Fibroblast of pulmonary artery (primary cell): ENCODE results near the gene RAP1GAP2.

Experiments
- DNase-seq: peaks from one replicate; pipeline ENCODE4 v3.0.0-alpha.2; 2010; ENCODE audit warnings: low read depth
- H3K4me3 ChIP-seq: replicated peaks from 2 replicates; pipeline ENCODE4 v1.5.1; 2011; ENCODE audit warnings: low read depth, mild to moderate bottlenecking, control low read depth, low read length, moderate library complexity
- CTCF ChIP-seq: IDR thresholded peaks from 2 replicates; pipeline ENCODE4 v1.5.1; 2011; ENCODE audit warnings: mild to moderate bottlenecking, control low read depth, low read length, inconsistent platforms; ENCODE audit errors: missing control alignments

Gene RAP1GAP2

DNA sequence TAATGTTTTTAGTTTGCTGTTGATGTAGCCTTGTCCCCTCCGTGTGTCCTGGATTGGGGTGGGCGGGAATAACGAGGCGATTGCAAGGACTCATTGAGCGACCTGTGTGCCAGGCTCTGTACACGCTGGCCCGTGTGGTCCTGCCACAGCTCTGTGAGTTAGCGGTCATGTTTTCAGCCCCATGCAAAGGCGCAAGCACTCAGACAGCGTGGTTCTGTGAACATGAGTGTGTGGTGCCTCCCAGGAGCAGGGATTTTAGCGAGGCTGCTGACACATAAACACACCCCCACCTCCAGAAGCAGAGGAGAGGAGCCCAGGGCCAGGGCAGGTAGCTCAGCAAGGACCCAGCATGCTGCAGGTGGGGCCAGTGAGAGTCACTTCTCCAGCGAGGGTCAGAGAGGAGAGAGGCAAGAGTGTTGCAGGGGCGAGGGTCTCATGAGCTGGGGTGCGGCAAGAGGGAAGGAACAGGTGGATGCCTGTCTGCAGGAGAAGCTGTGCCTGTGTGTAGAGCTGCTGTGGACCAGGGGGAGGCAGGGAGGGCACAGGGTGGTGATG is 151.8 kb downstream of the RAP1GAP2 start:
- no peak for DNase-seq
- no peak overlapping the region for H3K4me3 ChIP-seq
- no peak for TF ChIP-seq CTCF

DNA sequence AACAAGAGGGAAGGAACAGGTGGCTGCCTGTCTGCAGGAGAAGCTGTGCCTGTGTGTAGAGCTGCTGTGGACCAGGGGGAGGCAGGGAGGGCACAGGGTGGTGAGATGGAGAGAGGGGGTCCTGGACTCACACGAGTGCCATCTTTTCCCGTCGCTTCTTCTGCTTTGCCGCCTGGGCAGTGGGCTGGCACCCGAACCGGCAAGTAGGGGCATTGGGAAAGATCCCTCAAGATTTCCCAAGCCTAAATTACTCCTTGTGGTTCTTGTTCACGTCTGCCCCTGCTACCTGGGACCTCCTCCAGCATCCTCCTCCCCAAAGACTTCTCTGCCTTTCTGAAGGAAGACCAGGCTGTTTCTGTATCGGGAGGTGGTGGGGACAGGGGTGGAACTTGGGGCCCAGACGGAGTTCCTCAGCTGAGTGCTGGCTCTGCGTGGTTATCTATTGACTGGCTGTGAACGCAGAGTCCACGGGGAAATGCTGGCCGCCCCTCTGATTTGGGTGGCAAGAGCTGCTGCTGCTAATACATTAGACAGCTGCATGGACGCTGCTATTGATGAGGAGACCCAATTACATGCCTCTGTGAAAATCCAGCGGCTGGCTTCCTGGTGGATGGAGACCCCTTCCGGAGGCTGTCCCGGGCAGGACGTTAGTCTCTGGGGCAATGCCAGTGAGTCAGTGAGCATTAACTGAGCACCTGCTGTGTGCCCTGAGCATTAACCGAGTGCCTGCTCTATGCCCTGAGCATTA is 152.7 kb downstream of the RAP1GAP2 start:
- no peak for TF ChIP-seq CTCF
- DNase-seq, result no peak
- H3K4me3 ChIP-seq, result no peak overlapping the region

DNA sequence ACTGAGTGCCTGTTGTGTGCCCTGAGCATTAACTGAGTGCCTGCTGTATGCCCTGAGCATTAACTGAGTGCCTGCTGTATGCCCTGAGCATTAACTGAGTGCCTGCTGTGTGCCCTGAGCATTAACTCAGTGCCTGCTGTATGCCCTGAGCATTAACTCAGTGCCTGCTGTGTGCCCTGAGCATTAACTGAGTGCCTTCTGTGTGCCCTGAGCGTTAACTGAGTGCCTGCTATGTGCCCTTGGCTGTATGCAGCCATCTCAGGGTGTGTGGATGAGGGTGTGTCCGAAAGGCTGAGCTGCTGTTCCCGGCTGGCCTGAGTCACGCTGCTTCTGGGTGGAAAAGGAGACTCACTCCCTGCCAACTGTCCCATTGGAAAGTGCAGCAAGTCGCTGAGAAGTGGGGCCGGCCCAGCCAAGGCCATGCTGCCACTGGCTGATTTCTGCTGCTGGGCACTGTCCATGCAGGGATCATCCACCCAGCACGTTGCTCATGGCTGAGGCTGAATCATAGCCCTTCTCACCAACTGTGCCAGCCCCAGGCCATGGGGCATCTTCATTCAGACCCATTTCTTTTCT is 153.3 kb downstream of the RAP1GAP2 start:
- H3K4me3 ChIP-seq, result no peak overlapping the region
- DNase-seq, result peak; percentile 60
- TF ChIP-seq CTCF, result no peak

DNA sequence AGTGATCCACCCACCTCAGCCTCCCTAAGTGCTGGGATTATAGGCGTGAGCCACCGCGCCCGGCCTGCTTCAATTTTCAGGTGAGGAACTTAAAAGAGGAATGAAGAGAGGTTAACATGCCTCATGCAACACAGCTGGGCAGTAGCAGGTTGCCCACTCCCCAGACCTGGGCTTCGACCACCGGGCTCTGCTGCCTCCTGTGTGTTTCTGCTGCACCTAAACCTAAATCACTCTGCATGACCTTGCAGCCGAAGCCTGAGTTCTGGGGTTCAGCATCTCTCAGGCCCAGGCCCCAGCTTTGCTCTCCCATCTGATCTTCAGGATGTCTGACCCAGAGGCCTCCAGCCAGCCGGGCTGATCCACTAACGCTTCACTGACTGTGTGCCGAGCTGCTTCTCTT is 154.6 kb downstream of the RAP1GAP2 start:
- H3K4me3 ChIP-seq, result no peak overlapping the region
- DNase-seq, result no peak
- TF ChIP-seq CTCF, result no peak

GRCh38 chr17:2952174-2952845 is 156.1 kb downstream of the RAP1GAP2 start:
- TF ChIP-seq CTCF, result no peak
- H3K4me3 ChIP-seq, result no peak overlapping the region
- DNase-seq, result no peak

DNA sequence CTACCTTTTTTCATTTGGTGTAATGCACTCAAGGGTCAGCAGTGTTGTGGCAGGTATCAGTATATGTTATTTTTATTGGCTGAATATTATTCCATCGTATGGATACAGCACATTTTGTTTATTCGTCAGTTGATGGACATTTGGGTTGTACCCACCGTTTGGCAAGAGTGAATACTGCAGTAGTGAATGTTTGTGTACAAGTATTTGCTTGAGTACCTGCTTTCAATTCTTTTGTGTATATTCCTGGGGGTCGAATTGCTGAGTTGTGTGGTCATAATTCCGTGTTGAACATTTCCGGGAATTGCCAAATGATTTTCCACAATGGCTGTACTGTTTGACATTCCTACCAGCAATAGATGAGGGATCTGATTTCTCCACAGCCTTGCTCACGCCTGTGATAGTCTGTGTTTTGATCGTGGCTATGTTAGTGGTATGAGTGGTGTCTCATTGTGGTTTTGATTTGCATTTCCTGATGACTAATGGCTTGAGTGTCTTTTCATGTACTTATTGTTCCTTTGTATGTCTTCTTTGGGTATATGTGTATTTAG is 158.7 kb downstream of the RAP1GAP2 start:
- no peak overlapping the region for H3K4me3 ChIP-seq
- no peak for TF ChIP-seq CTCF
- peak; percentile 98 for DNase-seq
